Left cardiac atrium (tissue), 4 donors: ENCODE measurements around the gene YKT6. TPM values are rescaled to one million over a fixed set of nuclear protein-coding genes. Genes with fewer than 3 reads are reported as not detected.
"Not testable (repeated sequence)": the region's sequence is repeated elsewhere in the genome, so short reads cannot be mapped to it uniquely, and the experiment has no call there.

Experiments
- ATAC-seq, 2 donors: fragments of 200-7000 bp; cut with Tn5 transposase; one replicate each; pipeline ENCODE4 v1.9.1; 2020; ENCODE audit warnings: mild to moderate bottlenecking in 2 of 2, moderate library complexity in 2 of 2
- DNase-seq: peaks from one replicate; pipeline ENCODE4 v3.0.0-alpha.2; 2020
- intact Hi-C, 2 donors: fragments of 100-400 bp; cut with DNase I; formaldehyde crosslinking; loops; one replicate each; pipeline versions ENCODE4 v1.14.1 to v1.15.1; 2022 to 2023
- total RNA-seq, 2 donors: library from RNA; stranded (reverse); fragmentation: NEBNext Ultra II Directional; extraction: Animal tissue kit (Norgen Biotek cat#: 25700); gene quantifications; one replicate each; pipeline ENCODE4 v1.2.1, GENCODE V29; 2021
- donor health status: DM: no; HTN: yes; CAD: no.
- donor health status: DM: no; HTN: yes; CAD: no; lungs with severe emphysema.
- donor health status: DM: yes; HTN: yes; CAD: no.
- donor health status: Dilated cardiomyopathy.

Gene YKT6
- total RNA-seq, 2 donors from 2014 or later = 51.5 to 62.1 TPM

DNA sequence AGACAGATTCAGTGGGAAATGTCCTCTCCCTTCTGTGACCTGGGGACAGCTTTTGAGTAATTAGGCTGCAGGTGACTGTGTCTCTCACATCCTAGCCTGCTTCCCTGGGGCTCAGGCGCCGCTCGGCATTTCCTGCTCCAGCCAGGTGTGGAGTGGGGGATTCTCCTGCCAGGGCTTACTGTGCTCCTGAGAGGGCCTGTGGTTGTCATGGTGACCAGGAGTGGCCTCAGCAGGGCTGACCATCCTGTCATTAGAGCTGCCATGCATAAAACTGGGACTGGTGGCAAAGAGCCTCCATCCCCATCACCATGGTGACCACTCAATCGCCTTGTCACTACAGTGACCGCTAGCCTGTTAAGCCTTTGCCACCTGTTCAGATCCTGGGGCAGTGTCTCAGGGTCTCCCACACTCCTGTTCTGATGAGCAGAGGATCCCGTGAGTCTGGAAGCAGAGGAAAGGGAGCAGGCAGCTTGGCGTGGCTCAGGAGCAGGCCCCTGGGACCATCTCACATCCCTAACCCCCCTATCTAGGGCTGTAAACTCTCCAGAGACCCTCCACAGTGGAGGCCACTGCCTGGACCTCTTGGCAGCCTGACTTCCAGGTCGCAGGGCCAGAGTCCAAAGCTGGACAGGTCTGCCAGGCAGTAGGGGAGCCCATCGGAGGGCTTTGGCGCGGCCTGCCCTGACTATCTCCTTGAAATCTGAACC, 11.3 kb upstream of the YKT6 start, which contains the start of gene GCK:
TSS of gene GCK (minus strand) at position 154 of the 707 bp plus-strand sequence. CDS start 486 bp downstream, outside the sequence.
- no peak for DNase-seq

DNA sequence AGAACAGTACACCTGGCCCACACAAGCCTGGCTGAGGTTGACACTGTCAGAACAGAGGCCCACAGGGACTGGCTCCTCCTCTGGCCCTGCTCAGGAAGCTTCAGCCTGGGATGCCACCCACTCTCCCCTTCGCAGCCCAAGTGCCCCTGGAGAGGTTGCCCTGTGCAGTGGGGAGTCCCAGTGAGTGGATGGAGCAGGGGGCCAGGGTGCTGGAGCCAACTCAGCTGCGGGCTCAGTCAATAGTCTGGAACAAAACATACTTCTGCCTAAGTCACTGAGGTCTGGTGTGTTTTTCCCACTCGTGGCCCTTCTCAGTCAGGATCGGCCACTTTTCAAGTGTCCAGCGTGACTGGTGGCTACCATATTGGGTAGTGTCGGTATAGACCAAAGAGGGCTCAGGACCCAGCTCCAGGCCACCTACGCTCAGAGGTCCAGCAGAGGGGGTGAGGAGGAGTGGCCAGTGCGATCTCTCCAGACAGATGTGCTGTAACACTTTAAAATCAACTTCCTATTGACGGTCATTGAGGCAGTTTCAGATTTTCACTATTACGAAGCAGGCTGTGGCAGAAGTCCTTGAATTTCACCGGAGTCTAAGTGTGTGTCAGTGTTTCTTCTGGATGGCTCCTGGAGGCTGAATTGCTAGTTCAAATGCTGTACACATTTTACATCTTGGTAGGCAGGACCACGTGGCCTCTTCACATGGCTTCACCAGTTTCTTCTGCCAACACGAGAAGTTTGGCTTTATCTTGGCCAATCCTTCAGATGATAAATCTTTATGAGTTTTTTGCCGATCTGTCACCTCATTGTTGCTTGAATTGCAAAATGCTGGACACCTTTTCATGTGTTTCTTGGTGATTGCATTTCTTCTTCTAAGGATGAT, 10.5 kb upstream of the YKT6 start:
- DNase-seq (no peak), ATAC-seq (no peak)
- intact Hi-C loops = loop anchor here in 1 of 2 donors (10.0 kb wide), 1 partner anchor 45 kb away; the partner anchor contains the start of gene MYL7

More for the DNA sequence above, 11.3 kb upstream of the YKT6 start, which contains the start of gene GCK:
- no peak for ATAC-seq
- intact Hi-C loops = no loop called here

DNA sequence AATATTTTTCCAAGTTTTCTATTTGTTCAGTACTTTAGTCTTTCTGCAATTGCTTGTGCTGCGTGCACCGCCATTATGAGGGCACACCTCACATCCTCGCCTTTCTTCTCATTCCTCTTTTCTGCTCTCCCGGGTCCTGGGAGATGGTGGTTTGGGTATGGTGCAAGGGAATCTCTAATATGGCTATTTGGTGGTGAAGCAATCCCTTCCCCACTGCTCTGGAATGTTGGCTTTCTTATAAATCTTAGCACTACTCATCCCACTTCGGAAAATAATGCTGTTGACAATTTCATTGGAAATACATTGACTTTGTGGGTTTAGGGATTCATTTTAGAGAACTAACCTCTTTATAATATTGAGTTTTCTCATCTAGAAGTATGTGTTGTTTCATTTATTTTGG, 9.6 kb upstream of the YKT6 start:
- intact Hi-C loops = loop anchor here in 1 of 2 donors (10.0 kb wide), 1 partner anchor 46 kb away; the partner anchor contains the start of gene MYL7
- ATAC-seq (no peak), DNase-seq (no peak)

DNA sequence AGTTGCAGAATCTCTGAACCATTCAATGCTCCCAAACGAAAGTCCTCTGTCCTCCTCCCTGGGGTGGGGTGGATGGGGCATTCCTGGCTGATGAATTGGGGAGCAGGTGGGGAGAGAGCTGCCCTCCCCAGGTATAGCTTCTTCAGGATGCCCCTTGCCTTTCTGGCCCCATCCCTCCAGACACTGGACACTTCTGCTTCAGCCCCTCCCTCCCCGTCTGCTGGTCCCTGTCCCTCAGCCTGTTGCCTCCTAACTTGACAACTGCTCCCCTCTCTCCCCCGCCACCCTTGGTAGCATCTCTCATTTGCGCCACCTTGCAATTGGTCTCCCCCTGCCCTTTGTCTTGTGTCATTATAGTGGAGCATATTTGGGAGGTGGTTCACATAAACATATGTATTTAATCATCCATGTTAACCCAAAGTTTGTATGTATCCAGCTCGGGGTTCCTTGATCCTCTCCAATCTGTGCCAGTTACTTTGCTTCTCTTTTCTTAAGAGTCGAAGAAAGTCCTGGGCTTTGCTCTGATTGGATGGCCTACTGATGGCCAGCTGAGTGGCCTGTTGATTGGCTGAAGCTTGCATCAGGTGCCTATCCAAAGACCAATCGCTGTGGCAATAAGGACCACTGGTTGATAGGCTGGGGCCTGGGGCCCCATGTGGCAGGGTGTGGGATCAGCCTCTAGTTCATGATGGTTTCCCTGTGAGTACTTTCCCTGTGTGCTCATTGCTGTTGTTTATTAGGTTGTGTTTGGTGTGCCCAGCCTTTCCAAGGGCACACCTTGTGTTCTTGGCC, 7.6 kb upstream of the YKT6 start:
- ATAC-seq = no peak
- DNase-seq = no peak
- intact Hi-C loops = loop anchor here in 1 of 2 donors (10.0 kb wide), 1 partner anchor 48 kb away; the partner anchor contains the start of gene MYL7

DNA sequence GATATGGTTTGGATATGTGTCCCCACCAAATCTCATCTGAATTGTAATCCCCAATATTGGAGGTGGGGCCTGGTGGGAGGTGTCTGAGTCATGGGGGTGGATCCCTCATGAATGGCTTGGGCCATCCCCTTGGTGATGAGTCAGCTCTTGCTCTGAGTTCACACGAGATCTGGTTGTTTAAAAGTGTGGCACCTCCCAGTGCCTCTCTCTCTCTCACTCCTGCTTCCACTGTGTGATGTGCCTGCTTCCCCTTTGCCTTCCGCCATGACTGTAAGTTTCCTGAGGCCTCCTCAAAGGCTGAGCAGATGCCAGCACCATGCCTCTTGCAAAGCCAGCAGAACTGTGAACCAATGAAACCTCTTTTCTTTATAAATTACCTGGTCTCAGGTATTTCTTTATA, 6.7 kb upstream of the YKT6 start:
- DNase-seq (no peak), ATAC-seq (no peak)
- intact Hi-C loops = loop anchor here in 1 of 2 donors (10.0 kb wide), 1 partner anchor 49 kb away; the partner anchor contains the start of gene MYL7

DNA sequence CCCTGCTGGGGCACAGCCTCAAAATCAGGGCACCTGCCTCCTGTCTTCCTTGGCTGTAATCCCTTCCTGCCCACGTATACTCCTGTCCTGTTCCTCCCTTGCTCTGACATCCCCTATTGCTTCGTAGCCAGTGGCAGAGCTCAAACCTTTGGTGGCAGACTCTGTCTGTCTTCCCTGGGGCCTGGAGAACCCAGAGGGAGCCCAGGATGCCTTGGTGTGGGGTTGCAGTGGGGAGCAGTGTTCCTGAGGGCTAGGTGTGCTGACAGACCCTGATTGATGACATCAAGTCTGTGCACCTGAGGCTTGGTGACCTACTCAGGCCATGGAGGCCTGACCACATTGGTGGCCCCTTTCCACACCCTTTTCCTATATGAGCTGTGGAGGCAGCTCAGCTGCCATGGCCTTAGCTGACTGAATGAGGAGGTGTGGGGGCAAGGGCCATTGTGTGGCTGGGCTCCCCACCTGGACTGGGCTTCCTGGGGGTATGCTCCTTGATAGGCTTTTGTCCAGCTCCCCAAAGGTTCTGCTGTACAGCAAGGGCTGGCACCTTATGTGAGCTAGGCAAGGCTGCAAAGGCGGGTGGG, 6.1 kb upstream of the YKT6 start:
- no peak for DNase-seq
- ATAC-seq = no peak

DNA sequence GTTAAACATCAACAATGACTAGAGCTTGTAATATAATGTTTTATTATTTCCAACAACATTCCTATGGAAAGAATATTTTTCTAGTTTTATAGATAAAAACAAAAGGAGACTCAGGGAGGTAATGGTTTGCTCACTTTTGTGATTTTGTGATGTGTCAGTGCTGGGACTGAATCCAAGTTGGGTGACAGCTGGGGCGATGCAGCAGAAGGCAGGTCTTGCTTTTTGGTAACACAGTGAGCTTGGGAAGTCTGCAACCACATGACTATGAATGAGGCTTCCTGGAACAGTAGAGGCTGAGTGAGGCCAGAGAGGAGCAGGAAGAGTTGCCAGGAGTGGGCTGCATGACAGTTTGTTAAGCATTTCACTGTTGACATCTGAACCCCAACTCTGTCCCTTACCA, 4.9 kb upstream of the YKT6 start:
- DNase-seq (no peak), ATAC-seq (no peak)
- intact Hi-C loops = loop anchor here in 1 of 2 donors (1.0 to 10.0 kb wide), 2 partner anchors 51 to 124 kb away; partner anchors contain the start of gene MYL7

More for the DNA sequence above, 6.1 kb upstream of the YKT6 start:
- intact Hi-C loops = loop anchor here in 1 of 2 donors (10.0 kb wide), 1 partner anchor 50 kb away; the partner anchor contains the start of gene MYL7

DNA sequence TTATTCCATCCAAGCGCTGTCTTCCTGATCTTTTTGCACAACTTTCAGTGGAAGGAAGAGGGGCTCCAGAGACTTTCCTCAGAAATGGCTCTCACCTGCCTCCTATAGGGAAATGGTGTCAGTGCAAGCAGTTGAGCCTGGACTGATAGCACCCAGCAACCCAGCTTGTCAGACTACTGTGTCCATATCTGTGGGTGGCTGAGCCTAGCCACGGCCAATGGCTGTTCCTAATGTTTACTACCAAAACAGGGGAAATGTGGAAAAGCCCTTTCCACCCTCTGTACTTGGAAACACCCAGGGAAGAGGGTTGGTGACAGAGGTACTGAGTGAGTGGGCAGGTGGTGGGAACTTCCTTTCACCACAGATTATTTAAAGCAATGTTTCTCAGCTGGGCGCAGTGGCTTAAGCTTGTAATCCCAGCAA, 4.3 kb upstream of the YKT6 start:
- intact Hi-C loops = loop anchor here in 1 of 2 donors (1.0 to 10.0 kb wide), 2 partner anchors 52 to 124 kb away; partner anchors contain the start of gene MYL7
- peak; percentile 54 to 66 for ATAC-seq
- no peak for DNase-seq

DNA sequence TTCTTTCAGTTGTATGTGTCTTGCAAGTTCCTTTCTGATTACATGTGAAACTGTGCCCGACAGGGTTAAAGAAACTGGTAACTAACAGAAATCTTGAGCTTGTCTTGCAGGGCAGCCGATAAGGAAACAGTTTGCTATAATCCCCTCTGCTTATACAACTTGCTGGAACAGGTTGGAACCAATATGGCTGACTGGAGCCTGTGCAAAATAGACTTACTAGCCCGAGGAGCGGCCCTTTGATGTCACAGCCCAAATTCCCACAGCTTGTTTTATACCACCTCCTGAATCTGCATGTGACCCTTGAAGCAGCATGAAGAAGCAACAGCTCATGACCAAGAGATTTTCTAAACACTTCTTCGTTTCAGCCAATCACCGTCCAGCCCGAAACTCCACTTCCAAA, 3.3 kb upstream of the YKT6 start:
- DNase-seq (no peak), ATAC-seq (no peak)
- intact Hi-C loops = loop anchor here in 1 of 2 donors (10.0 kb wide), 1 partner anchor 53 kb away; the partner anchor contains the start of gene MYL7

DNA sequence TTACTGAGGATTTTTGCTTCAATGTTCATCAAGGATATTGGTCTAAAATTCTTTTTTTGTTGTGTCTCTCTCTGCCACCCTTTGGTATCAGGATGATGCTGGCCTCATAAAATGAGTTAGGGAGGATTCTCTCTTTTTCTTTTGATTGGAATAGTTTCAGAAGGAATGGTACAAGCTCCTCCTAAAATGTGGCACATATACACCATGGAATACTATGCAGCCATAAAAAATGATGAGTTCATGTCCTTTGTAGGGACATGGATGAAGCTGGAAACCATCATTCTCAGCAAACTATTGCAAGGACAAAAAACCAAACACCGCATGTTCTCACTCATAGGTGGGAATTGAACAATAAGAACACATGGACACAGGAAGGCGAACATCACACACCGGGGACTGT, 615 bp upstream of the YKT6 start:
- ATAC-seq, intact Hi-C loops: not testable (repeated sequence)

DNA sequence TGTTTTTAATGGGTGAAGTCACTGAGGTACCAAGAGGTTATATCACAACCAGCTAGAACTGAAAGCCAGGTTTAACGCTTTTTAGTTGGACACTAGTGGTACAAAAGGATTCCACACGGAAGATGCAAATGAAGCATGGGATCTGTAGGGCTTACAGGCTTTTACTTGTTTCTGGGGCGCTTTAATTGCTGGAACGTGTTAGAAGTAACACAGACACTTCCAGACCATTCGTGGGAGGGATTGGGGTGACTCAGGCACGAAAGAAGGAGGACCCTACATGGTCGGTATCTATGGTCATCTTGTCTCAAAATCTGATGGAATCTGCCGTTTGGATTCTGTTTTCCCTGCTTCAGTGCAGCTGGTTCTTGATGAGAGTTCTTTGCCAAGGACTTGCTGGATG, 1.0 kb downstream of the YKT6 start:
- intact Hi-C loops = no loop called here
- DNase-seq = no peak
- ATAC-seq = no peak

More for the DNA sequence above, 615 bp upstream of the YKT6 start:
- not testable (repeated sequence) for DNase-seq

DNA sequence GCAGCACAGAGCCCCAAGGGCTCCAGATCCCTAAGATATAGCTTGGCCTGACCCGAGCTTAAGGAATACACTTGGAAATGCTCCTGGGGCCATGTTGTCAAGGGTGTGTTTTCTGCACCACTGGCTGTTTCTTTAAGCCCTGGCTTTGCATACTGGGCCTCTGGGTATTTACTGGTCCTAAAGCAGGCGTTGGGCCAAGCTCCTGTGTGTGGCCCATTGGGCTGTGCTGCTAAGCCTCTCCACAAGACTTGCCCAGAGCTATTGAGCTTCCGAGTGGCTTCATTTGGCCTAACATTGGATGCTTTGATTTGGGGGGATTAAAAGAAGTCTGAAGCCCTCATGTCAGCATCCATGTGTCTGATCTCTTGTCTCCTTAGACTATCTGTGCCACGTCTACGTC, 5.2 kb downstream of the YKT6 start:
- no peak for DNase-seq
- intact Hi-C loops = no loop called here
- no peak for ATAC-seq

DNA sequence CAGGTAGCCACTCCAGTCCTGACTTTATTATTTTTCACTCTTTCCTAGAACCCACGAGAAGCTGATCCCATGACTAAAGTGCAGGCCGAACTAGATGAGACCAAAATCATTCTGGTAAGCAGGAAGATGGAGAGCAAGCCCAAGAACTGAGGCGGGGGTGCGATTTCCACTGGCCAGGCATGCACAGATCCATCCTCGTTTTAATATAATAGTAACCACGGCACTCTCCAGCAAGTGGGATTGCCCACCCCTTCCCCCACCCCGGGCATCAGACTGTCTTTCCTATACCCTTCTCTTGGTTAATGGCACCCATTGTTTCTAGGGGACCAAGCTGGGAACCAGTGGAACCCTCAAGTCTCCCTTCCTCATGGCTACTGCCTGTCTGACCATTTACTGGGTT, 7.3 kb downstream of the YKT6 start:
- DNase-seq (no peak), ATAC-seq (no peak)
- intact Hi-C loops = no loop called here

DNA sequence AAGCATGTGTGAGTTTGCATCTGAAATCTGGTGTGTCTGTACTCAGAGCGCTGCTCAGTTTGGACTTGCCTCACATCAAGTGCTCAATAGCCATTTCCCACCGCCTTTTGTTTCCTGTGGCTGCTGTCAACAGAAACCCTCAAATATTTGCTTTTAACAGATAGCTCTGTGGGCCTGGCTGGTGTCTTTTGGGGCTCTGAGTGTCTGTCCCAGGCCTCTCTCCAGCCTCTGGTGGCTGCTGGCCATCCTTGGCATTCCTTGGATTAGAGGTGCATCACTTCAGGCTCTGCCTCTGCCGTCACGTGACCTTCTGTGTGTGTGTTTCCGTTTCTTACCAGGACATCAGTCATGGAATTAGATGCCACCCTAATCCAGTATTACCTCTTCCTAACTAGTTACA, 9.3 kb downstream of the YKT6 start:
- ATAC-seq = no peak
- intact Hi-C loops = loop anchor here in 1 of 2 donors (10.0 kb wide), 1 partner anchor 355 kb away; no protein-coding TSS in a partner anchor
- no peak for DNase-seq

DNA sequence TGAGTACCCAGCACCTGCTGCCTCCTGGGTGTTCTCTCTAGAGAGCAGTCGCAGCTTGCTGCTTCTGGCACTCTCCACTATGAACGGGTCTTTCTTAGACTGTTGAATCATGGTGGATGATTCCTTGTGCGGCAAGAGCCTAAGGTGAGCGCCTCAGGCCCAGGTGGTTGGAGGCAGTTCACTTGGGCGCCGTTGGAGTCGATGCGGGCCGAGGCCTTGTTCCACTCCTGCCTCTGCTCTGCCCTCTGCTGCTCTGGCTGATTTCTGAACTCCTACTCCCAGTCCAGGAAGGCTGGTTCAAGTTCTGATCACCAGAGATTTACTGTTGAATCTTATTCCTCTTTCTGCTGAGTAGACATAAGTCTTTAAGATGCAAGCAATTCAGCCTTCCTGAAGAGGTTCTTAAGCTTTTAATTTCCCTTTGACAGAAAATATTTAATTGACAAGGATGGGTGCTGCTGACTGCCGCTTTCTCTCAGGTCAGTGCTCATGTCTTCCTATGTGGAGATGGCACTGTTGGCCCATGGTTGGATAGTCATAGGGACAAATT, 10.4 kb downstream of the YKT6 start:
- DNase-seq (no peak), ATAC-seq (no peak)
- intact Hi-C loops = loop anchor here in 1 of 2 donors (10.0 kb wide), 1 partner anchor 354 kb away; no protein-coding TSS in a partner anchor

DNA sequence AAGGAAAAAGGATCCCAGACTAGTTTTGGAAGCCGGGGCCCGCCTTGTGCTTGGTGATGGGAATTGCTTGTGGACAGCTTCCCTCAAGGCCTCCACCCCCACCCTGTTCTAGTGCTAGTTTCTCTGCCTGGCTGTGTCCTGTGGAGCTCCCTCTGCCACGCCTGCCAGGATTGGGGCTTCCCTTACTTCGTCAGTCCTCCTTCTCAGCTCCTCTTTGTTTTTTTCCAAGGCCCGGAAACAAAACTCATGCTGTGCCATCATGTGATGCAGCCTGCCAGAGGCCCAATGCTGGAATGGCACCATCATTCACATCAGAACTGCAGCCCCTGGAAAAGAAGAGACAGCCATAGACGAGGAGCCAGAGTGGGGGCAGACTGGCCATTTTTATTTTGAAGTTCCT, 11.2 kb downstream of the YKT6 start:
- intact Hi-C loops = loop anchor here in 1 of 2 donors (10.0 kb wide), 1 partner anchor 353 kb away; no protein-coding TSS in a partner anchor
- no peak for DNase-seq
- no peak for ATAC-seq

DNA sequence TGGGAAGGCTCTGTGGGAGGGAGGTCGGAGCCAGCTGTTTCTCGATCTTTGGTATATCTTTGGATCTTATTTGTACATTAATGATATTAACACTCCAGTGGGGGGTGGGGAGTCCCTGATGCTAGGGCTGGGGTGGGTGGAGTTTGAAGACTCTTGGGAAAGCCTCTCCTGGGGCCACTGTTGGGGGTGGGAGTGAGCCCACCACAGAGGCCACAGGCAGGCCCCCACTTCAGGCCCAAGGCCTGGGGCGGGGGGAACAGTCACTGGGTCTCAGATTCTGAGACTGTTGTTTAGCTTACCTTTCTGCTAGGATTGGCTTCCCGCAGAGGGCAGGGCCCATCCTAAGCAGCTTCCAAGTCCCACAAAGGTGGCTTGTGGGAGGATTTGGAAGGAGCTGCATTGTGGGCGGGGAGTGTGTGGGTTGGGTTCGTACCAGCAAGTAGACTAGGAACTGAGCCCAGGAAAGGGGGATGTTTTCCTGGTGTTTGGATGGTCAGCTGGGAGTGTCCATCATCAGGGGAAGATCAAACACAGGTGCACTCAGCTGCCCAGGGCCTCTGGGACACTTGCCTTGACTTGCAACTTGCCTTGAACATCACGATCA, 11.9 kb downstream of the YKT6 start:
- ATAC-seq (no peak), DNase-seq (no peak)
- intact Hi-C loops = loop anchor here in 1 of 2 donors (10.0 kb wide), 1 partner anchor 352 kb away; no protein-coding TSS in a partner anchor
